Stomach (tissue), 4 donors: Measurements from ENCODE around the gene NKIRAS1.

ENCODE experiments used
- CTCF ChIP-seq, 7 experiments: fragments of 450-650 bp in 4 of 7; fragments of 200-600 bp in 3 of 7; sonication (generic) in 3 of 7; IDR thresholded peaks; one replicate each; pipeline ENCODE4 v1.5.1; 2016 to 2019; ENCODE audit warnings: antibody characterized with exemption in 7 of 7, control low read depth in 2 of 7, mild to moderate bottlenecking in 1 of 7
- POLR2A ChIP-seq, 4 donors: fragments of 450-650 bp; IDR thresholded peaks; one replicate each; pipeline ENCODE4 v1.6.1; 2016; ENCODE audit warnings: antibody characterized with exemption in 4 of 4, control low read depth in 2 of 4, mild to moderate bottlenecking in 1 of 4, moderate library complexity in 1 of 4
- POLR2AphosphoS5 ChIP-seq, 3 donors: sonication (generic); formaldehyde crosslinking; IDR thresholded peaks; one replicate each; pipeline ENCODE4 v1.6.1; 2016; ENCODE audit warnings: antibody characterized with exemption in 3 of 3

GRCh38 chr3:23879485-23879884 lies 37.3 kb downstream of the NKIRAS1 start:
- TF ChIP-seq CTCF (IDR thresholded peaks at IDR 0.05) (no peak), POLR2AphosphoS5 (IDR thresholded peaks at IDR 0.05) (no peak), POLR2A (IDR thresholded peaks at IDR 0.05) (no peak)
